ENCODE data around the gene ATOH8.

The ATOH8 gene

GRCh38 chr2:85788603-85789002 is 34.8 kb downstream of the ATOH8 start:
- no peak for DNase-seq

- no peak for DNase-seq
These were observed 35.5 kb downstream of the ATOH8 start for GRCh38 chr2:85789271-85789670.

GRCh38 chr2:85790032-85790431 is 36.2 kb downstream of the ATOH8 start:
- no peak for DNase-seq

- no peak for DNase-seq
These were observed 36.9 kb downstream of the ATOH8 start for GRCh38 chr2:85790499-85791188.

- no peak for DNase-seq
These were observed 38.1 kb downstream of the ATOH8 start for GRCh38 chr2:85791704-85792565.

- no peak for DNase-seq
These were observed 39.1 kb downstream of the ATOH8 start for GRCh38 chr2:85792783-85793441.

GRCh38 chr2:85793584-85793983 is 39.8 kb downstream of the ATOH8 start:
- DNase-seq, result no peak

- DNase-seq, result no peak
These were observed 40.2 kb downstream of the ATOH8 start for GRCh38 chr2:85794038-85794441.

GRCh38 chr2:85794491-85795121 is 40.8 kb downstream of the ATOH8 start:
- DNase-seq, result no peak

- DNase-seq, result no peak
These were observed 41.7 kb downstream of the ATOH8 start for GRCh38 chr2:85795331-85796045.

- DNase-seq, result no peak
These were observed 42.2 kb downstream of the ATOH8 start for GRCh38 chr2:85796046-85796340.

GRCh38 chr2:85796341-85797262 is 42.8 kb downstream of the ATOH8 start:
- DNase-seq, result no peak

GRCh38 chr2:85797263-85797660 is 43.5 kb downstream of the ATOH8 start:
- DNase-seq, result no peak

GRCh38 chr2:85797921-85798320 is 44.1 kb downstream of the ATOH8 start:
- no peak for DNase-seq

GRCh38 chr2:85799215-85799956 is 45.6 kb downstream of the ATOH8 start:
- no peak for DNase-seq

- DNase-seq, result no peak
These were observed 46.8 kb downstream of the ATOH8 start for GRCh38 chr2:85800586-85800985.

- DNase-seq, result no peak
These were observed 48.1 kb downstream of the ATOH8 start for GRCh38 chr2:85801871-85802270.

GRCh38 chr2:85802354-85803103 is 48.7 kb downstream of the ATOH8 start:
- DNase-seq, result no peak

GRCh38 chr2:85803704-85804425 is 50.1 kb downstream of the ATOH8 start:
- no peak for DNase-seq
